Fibroblast of skin of back (primary cell): ENCODE data around the gene ADPGK. TPM values are rescaled to one million over a fixed set of nuclear protein-coding genes. Genes with fewer than 3 reads are reported as not detected.
"Not testable (repeated sequence)": the region's sequence is repeated elsewhere in the genome, so short reads cannot be mapped to it uniquely, and the experiment has no call there.

ENCODE experiments used
- DNase-seq: peaks from one replicate; pipeline ENCODE4 v3.0.0-alpha.2; 2013
- polyA plus RNA-seq, 2 experiments: library from polyadenylated mRNA; unstranded; fragments of 120-200 nt; gene quantifications; one replicate each; pipeline ENCODE4 v1.2.1, GENCODE V29; 2013; ENCODE audit not compliant: insufficient read length in 2 of 2

The ADPGK gene
- 32.4 TPM for polyA plus RNA-seq (2013, experiment 1 of 2; ENCODE audit: insufficient read length)
- 25.5 TPM for polyA plus RNA-seq (2013, experiment 2 of 2; ENCODE audit: insufficient read length)

DNA sequence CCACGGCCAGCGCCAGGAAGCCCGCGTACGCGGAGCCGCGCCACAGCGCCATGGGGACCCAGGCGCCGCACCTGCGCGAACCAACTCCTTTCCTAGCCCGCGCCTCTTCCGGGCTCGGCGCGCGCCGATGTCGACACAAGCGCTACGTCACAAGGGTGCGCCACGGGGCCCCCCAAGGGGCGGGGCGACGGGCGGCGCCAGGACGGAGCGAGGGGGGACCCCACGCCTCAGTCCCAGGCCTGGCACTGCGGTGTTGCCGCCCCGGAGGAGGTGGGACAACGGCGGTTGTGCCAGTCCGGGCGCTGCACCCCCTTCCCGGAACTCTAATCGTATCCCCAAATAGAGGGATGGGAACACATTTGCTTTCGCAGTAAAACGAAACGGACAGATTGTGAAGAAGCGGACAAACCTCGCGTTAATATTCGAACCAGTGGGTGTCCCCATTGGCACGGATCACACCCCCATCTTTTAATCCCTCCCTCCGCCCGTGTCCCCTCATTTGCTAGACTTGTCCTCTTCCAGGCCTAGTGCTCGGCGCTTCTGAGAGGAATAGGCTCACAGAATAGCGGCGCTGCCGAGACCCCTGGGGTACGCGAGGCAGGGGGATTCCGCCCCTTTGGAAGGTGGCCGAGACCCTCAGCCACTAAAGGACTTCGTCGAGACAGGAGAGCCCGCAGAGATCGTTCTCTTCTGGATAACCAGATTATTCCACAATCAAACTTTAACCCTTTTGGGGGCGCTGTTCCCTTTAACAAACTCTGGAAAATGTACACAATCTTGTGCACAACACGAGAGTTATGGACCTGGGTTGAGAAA, at the start of gene ADPGK:
Gene ADPGK (minus strand): TSS at position 119 of the 816 bp plus-strand sequence. CDS start 67 bp downstream, at position 52.
- DNase-seq = peak; percentile 91

- DNase-seq = no peak
These were observed 43.7 kb upstream of the ADPGK start for GRCh38 chr15:72827226-72827625.

- DNase-seq = no peak
These were observed 43.1 kb upstream of the ADPGK start for GRCh38 chr15:72826611-72827010.

GRCh38 chr15:72825829-72826228, 42.3 kb upstream of the ADPGK start:
- DNase-seq = no peak

- no peak for DNase-seq
These were observed 41.2 kb upstream of the ADPGK start for GRCh38 chr15:72824781-72825180.

DNA sequence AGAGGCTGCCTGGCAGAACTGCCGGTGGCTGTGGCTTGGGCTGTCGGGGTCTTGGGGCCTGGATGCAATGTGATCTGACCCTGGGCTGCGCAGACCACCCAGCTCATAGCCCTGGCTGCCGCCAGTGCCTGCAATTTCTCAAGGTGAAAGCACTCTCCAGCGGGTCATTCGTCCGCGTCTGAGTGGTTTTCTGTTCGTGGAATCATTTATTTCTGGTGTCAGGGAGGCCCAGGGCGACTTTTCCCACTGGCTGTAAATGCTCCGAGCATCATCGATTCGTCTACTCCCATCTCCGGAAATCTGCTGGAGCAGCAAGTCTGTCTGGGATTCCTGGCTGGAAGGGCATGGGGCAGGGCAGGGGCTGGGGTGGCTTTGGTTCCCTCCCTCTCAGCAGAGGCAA, 40.6 kb upstream of the ADPGK start:
- DNase-seq = no peak

DNA sequence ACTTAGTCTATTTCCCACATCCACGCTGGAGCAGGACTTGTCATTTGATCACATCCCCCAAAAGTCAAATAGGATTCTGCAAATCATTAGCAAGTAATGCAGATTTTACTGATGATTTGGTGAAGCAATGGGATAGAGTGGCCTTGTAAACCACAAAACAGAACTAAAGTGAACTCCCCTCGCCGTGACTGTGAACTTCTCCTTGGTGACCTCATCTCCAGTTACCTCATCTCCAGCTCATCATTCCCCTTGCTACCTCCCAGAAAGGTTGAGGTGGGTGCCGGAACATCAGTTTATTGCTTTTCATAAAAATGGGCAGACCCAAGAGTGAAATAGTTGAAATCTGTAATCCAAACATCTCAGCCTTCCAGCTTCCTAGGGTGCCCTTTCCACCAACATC, 36.7 kb upstream of the ADPGK start:
- no peak for DNase-seq

GRCh38 chr15:72818632-72819031, 35.1 kb upstream of the ADPGK start:
- DNase-seq = no peak

DNA sequence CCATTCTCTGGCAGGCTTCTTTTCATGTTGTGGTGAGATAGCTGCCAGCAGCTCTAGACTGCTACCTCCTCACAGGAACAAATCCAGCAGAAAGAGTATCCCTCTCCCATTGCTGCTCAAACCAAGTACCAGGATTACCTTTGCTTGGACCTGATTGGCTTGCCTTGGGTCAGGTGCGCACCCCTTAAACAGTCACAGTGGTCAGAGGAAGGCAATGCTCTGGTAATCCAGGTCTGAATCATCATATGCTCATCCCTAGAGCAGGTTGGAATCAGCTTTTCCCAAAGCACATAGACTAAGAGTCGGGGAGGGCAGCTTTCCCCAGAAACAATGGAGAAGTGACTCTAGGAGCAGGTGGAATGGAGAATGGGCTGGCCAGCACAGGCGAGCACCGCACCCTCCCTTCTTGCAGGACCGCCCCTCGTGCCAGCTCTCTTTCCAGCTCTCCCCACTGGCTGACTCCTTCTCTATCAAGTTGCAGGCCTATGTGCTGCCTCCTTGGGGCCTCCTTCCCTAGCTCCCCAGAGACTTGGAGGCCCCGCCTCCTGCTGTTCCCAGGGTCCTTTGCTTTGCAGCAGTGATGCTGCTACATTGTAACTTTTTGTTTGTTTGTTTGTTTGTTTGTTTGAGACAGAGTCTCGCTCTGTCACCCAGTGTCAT, 29.9 kb upstream of the ADPGK start:
- DNase-seq = no peak

DNA sequence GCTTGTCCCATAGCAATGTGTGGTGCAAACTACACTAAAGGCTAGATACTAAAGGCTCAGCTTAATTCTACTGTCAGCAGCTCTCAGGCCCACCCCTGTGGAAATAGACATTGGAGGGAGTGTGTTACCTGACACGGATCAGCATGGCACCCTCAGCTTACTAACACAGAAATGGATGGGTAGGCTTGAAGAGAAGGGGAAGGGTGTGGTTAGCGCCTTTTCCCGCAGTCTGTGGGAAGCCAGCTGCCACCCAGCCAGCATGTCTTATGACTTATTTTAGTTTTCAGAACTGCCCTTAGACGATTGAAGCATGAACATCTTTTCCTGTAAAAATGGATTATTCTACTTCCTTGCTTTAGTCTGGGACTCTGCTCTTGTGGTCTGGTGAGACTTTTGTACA, 25.8 kb upstream of the ADPGK start:
- no peak for DNase-seq

DNA sequence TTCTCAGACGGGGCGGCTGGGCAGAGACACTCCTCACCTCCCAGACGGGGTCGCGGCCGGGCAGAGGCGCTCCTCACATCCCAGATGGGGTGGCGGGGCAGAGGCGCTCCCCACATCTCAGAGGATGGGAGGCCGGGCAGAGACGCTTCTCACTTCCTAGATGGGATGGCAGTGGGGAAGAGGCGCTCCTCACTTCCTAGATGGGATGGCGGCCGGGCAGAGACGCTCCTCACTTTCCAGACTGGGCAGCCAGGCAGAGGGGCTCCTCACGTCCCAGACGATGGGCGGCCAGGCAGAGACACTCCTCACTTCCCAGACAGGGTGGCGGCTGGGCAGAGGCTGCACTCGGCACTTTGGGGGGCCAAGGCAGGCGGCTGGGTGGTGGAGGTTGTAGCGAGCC, 23.8 kb upstream of the ADPGK start:
- not testable (repeated sequence) for DNase-seq

- DNase-seq = no peak
These were observed 19.4 kb upstream of the ADPGK start for GRCh38 chr15:72803006-72803405.

GRCh38 chr15:72801590-72802325, 18.2 kb upstream of the ADPGK start:
- no peak for DNase-seq

DNA sequence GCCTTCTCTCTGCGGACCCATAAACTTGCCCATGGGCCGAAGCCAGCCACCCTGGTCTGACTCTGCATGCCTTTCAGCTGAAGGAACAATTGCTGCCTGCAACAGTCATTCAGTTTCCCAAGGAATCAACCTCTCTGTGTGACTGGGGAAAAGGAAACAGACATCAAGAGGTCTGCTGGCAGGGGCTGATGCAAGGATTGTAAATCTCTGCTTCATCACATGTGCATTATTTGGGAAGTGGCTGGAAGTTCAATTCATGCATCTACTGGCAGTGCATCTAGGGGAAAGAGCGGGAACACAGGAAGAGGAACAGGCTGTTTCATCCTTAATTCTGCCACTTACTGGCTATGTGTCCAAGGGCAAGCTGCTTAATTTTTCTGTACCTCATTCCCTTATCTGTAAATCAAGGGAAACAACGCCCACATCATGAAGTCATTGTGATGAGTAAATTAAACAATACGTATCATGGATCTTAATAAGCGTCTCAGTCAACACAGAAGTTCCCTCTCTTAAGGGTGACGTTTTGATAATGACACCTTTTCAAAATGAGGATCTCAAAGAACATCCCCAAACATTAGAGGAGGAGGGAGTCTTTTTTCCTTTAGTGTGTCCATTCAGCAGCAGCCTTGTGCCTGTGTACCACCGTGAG, 17.4 kb upstream of the ADPGK start:
- peak; percentile 44 for DNase-seq

DNA sequence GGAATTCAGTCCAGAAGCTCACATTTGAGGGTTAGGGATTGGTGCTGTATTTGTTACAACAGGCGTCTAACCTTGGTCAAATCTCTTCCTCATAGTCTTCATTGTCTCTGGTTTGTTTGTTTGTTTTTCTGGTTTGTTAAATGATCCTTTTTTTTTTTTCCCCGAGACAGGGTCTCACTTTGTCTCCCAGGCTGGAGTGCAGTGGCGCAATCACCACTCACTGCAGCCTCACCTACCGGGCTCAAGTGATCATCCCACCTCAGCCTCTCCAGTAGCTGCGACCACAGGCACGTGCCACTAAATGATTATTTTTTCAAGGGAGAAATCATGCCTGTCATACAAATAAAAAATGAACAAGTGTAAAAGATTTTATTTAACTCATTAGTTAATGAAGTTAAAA, 14.3 kb upstream of the ADPGK start:
- DNase-seq = no peak

DNA sequence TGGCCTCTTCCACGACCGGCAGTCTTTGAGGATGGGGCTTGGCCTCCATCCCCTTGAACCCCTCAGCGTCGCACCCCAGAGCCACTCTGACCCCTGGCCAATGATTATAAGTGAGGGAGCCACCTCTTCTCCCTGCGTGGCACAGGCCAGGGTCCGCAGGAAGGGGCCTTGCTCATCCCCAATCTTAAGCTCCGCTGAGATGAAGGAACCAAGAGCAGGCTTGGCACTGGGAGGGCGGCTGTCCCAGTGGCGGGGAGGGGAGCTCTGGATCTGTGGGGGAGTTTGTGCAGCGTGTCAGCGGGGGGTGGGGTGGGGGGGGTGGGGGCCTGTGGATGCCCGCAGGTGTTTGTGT, 13.8 kb upstream of the ADPGK start:
- DNase-seq = no peak

GRCh38 chr15:72796515-72797337, 13.2 kb upstream of the ADPGK start:
- peak; percentile 49 for DNase-seq

GRCh38 chr15:72796210-72796514, 12.6 kb upstream of the ADPGK start:
- no peak for DNase-seq

DNA sequence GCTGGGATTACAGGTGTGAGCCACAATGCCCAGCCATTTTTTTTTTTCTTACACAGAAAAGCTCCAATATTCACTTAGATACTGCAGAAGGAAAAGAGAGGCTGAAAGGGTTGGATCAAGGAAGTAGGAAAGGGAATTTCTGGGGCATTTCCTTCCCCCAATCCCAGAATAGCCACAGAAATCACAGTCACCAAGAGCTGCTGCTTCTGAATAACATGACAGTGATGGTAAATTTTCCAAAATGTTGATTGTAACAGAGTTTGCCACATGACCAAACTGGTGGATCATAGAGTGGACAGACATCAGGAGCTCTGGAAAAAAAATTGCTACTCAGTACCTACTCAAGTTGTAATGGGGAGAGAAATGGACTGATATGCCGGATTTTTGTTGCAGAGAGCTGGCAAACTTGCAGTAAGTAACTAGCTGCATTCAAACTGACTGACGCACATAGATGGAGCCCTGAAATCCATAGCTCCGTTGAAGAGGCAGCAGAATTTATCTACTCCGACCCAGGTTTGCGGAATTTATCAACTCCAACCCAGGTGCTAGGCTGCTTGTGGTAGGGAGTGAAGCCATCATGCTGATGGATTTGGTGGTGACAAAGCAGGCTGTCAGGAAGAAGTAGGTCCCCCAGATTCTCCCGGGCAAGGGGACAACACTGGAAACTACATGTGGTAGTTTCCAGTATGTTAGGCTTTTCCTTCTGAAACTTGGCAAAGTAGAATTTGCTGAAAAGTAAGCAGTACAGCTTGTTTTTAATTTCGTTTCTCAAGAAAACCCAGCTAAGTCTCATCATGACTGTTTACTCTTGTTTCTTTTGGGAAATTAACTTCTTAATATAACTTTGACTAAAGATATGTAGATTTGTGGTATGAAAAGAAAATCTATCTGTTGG, 10.5 kb upstream of the ADPGK start:
- DNase-seq = no peak

GRCh38 chr15:72792431-72792830, 8.9 kb upstream of the ADPGK start:
- no peak for DNase-seq

DNA sequence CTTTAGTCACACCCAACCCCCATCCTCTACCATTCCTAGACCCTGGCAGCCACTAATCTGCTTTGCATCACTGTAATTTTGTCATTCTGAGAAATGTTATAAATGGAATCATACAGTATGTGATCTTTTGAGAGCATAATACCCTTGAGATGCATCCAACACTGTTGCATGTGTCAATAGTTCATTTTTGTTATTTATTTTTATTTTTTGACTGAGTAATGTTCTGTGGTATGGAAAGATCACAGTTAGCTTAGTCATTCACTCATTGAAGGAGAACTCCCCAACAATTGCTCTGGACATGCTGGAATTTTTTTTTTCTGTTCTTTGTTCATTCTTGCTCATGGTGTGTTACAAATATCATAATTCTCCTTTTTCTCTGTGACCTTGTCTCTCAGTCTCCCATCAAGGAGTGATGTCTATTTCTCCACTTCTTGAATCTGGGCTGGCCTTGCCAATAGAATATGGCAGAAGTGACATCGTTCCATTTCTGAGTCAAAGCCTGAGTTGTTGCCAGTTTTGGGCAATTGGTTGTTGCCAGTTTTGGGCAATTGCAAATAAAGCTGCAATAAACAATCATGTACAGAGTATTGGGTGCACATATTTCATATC, 6.8 kb upstream of the ADPGK start:
- peak; percentile 73 for DNase-seq
